Limb (tissue), 2 donors: ENCODE results near the gene BTNL9.
"Not testable (repeated sequence)": the region's sequence is repeated elsewhere in the genome, so short reads cannot be mapped to it uniquely, and the experiment has no call there.

Experiments
- DNase-seq, 2 donors: peaks; one replicate each; pipeline ENCODE4 v3.0.0-alpha.2; 2016; ENCODE audit errors: extremely low spot score in 2 of 2

BTNL9 gene

DNA sequence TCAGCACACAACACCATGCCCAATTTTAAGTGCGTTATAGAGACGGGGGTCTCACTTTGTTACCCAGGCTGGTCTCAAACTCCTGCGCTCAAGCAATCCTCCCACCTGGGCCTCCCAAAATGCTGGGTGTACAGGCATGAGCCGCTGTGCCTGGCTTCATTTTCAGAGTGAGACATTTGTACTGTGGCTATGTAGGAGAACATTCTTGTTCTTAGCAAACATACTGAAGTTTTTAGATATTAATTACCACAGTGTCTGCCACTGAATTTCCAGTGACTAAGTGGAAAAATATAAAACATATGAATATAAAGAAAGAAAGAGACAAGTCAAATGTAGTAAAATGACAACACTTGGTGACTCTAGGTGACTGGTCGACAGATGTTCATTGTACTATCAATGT is 20.9 kb downstream of the BTNL9 start:
- DNase-seq, result no peak

DNA sequence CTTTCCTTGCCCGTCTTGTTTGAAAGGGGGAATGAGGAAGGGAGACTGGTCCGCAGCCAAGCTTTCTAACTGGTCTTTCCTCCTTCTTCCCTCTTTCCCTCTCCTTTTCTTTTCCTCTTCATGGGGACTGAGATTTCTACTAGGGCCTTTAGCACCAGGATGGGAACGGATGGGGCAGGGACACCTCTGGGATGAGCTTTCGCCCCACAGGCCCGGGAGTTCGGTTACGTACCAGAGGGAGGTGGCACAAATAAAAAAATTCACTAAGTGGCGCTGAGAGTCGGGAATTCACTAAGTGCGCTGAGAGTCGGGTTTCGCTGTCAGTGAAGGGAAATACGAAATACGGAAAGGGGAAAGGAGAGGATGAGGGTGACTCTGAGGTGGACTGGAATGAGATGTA is 21.6 kb downstream of the BTNL9 start:
- DNase-seq, result no peak

DNA sequence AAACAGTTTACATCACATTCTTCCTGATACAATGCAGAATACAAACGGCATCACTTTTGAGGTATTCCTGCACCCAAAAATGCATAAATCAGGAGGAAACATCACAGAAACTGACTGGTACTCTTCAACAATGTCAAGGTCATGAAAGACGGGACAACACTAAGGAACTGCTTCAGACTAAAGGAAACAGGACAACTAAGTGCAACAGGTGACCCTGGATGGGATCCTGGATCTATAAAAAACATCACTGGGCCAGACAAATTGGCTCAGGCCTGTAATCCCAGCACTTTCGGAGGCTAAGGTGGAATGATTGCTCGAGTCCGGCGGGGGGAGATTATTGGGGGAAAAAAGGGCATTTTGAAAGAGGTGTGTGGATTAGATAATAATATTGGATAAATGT is 22.6 kb downstream of the BTNL9 start:
- no peak for DNase-seq

DNA sequence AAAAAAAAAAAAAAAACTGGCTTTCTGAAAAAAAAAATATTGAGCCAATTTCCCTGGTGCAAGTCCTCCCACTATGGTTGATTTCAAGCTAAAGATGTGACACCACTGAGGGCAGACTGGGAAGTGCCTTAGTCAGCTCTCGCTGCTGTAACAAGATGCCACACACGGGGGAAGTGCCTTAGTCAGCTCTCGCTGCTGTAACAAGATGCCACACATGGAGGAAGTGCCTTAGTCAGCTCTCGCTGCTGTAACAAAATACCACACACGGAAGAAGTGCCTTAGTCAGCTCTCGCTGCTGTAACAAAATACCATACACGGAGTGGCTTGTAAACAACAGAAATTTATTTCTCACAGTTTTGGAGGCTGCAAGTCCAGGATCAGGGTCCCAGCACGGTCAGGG is 23.4 kb downstream of the BTNL9 start:
- no peak for DNase-seq

DNA sequence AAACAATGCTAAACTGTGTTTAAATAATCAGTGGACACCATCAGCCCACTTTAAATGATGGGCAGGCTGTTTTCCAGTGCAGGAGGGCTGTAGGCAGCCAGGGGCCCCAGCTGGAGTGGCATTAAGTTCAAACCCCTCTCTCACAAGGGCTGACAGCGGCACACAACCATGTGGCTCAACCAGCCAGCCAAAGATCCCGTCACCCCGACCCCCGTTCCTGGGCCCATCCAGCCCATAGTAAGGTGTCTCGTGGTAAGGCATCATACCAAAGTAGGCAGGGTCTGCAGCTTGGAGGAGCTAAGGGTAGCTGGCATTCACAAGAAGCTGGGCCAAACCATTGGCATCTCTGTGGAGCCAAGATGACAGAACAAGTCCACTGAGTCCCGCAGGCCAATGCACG is 24.9 kb downstream of the BTNL9 start:
- no peak for DNase-seq

DNA sequence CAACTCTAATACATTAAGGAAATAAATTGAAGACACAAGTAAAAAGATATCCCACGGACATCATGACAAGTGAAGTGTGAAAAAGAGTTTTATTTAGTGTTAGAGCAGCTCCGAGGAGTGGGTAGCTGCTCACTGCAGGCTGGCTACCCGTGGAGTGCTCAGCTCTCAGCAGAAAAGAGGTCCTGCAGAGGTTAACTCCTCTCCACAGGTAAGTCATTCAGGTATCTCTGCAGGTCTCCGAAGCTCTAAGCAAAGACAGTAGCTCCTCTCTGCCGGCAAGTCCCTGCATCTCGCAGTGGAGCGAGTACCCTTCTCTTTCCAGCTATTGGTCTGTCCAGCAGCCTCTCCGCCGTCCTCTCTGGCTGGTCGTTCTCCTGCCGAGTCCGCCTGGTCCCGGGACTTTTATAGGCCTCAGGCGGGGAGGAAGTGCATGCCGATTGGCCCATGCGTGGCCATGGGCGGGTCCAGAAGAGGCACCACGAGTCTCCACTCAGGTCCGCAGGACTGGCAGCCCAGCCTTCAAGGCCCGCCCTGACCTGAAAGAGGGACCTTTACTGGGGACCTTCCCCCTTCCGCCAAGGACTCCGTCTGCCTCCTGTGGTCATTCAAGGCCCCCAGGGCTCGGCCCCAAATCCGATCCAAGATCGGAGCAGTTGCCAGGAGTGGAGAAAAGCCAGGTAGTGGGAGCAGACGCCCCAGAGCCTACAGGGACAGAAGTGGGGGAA is 29.9 kb downstream of the BTNL9 start:
- DNase-seq, result no peak

DNA sequence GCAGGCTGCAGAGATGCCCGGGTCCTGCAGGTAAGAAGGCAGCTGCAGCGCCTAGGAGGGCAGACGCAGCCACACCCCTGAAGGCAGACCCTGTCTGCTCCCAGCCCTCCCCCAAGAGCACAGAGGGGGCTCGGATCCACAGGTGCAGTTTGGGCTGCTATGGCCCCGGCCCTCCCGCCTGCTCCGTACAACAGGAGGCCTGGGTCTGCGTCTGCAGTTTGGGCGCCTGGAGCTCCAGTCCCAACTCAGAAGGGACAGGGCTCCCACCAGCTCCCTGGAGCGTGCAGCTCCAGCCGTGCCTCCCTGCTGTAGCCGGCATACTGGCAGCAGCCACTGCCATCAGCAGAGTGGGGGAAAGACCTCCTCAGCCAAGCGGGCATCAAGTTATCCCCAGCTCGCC is 30.5 kb downstream of the BTNL9 start:
- DNase-seq, result no peak

DNA sequence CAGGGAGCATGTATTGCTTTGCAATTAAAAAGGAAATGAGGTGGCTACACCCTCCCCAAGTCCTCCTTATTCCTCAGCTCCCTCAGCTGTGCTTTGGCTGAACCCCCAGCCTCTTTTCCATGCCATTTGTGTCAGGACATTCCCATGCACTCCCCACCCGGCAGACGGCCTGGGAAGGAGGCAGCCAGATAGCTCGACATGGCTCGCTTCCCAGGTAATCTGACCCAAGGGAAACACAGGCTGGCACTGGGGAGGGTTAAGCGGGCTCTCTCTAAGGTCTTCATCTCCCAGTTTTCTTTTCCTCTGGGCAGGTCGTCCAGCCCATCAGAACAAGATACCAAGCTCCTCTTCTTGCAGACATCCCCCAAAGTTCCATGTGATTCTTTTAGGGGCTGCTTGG is 31.2 kb downstream of the BTNL9 start:
- no peak for DNase-seq

DNA sequence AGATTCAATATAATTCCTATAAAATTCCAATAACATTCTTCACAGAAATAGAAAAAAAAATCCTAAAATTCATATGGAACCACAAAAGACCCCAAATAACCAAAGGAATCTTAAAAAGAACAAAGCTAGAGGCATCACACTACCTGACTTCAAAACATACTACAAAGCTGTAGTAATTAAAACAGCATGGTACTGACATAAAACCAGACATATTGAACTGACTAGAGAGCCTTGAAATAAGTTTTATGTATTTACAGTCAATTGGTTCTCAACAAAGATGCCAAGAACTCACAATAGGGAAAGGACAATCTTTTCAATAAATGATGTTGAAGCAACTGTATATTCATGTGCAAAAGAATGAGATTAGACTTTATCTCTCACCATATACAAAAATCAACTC is 36.9 kb downstream of the BTNL9 start:
- no peak for DNase-seq

DNA sequence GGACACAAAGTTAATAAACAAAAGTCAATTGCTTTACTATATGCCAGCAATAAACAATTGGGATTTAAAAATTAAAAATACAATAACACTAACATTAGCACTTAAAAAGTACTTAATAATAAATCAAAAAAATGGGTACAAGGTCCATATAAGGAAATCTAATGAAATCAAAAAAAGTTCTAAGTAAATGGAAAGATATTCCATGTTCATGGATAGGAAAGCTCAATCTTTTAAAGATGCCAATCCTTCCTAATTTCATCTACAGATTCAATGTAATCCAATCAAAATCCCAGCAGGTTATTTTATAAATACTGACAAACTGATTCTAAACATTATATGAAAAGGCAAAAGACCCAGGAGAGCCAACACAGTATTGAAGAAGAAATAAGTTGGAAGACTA is 41.9 kb downstream of the BTNL9 start:
- DNase-seq, result no peak

DNA sequence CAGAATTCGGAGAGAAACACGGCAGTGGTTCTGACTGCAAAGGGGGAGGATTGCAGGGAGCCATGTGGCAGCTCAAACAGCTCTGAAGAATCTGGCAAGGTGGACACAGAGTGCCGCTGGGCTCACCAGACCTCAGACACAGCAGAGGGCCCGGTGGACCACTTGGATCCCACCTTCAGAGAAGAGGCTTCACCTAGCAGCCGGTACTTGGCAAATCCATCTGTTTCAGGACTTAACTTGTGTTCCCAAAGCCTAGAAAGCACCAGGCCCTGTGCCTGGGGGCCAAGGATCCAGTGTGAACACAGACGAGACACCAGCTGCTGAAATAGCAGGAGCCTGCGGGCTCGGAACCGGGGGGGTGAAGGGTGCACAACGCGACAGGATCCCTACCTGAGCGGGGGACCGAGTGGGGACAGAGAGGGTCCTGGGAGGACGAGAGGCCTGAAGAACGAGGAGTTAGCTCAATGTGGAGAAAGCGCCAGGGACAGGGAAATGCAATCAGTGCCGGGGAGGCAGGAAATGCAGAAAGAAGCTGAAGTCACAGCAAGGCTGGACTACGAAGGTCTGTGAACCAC is 44.6 kb downstream of the BTNL9 start:
- DNase-seq, result no peak

DNA sequence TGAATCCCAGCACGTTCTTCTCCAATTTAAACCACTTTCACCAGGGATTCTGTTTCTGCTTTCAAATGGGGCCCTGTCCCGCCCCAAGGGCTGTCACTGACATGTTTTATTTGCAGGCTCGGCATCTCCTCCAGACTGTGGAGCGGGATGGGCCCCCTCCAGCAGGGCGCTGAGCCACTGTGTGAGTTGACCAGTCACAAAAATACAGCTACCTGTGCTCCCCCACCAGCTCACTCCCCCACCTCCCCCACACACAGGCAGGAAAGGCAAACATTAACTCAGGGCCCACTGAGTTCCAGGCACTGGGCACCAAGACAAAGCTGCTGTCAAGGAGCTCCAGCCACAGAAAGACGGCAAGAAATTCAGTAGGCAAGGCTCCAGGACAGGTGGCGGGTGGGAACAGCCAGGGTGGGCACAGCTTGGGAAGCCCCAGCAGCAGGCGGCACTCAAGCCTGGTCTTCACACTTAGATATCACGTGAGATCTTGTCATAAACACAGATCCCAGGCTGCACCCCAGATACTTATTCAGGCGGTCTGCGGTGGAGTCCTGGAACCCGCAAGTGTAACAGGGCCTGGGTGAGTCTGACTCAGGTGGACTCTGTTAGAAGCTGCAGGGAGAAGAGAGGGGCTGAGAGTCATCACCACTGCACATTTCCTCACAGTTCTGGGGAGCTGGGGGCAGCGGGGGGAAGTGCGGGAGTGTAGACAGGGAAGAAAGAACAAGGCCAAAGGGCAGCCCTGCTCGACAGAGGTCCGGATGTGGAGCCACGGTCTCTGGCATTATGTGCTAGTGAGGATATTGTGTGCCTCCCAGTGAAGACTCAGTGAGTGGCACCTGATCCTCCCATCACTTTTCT is 46.2 kb downstream of the BTNL9 start:
- DNase-seq, result no peak

DNA sequence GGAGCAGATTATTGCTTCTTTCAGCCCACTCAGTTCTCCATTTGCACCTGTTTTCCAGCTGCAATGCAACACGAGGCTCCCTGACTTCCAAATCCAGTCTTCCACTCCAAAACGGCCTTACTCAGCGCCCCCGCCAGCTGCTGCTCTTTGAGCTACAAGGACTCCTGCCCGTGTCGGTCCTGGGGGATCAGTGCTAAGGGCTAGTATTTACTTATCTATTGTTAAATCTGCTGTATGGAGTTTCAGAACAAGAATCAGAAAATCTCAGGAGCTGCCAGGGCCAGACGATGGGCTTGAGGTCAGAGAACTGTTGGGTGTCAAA is 46.8 kb downstream of the BTNL9 start:
- no peak for DNase-seq

DNA sequence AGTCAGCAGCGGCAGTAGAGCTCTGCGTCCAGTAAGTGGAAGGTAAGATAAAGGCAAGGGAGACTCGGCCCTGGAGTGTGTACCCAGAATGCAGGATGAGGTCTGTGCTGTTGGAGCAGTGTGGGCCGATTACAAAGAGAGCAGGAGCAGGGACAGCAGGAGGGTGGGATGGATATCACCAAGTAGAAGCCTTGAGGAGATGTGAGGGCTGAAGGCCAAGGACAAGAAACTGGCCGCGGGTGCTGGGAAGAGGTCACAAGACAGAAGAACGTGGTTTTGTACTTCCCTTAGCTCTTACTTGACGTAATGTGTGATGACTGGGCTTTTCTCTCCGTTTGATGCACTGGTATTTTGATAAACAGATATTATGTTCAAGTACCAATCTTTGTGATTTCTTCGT is 47.2 kb downstream of the BTNL9 start:
- DNase-seq, result no peak

DNA sequence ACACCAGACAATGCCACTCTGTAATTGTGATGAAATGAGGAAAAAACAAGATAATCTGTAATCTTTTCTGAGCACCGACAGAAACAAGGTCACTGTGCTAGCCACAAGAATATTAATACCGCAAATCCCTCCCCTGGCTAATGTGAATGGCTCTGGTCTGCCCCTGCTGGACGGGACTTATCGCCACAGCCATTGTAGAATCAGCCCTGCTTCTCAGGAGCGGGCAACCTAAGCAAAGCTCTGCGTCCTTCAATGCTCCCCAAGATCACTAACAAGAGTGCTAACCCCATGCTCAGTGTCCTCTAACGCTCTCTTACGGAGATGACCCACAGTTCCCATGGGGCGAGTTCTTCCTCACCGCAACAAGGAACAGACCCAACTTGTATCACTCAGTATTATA is 48.2 kb downstream of the BTNL9 start:
- DNase-seq, result no peak

DNA sequence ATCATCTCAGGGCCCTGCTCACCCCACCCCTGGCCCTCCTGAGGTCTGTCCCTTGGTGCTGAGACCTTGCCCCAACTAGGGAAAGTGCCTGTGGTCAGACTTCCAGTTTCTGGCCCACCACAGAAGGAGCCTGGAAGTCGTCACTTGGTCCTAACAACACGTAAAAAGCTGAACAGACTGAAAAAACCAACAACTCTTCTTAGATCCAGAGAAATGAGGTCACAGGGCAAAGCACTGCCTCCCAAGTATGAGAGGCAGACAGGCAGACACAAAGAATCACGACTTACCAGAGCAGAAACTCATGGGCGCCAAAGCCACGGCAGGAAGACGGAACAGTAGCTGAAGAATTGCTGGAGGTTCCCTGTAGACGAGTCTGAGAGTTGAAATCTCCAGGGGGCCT is 52.4 kb downstream of the BTNL9 start:
- DNase-seq, result no peak

DNA sequence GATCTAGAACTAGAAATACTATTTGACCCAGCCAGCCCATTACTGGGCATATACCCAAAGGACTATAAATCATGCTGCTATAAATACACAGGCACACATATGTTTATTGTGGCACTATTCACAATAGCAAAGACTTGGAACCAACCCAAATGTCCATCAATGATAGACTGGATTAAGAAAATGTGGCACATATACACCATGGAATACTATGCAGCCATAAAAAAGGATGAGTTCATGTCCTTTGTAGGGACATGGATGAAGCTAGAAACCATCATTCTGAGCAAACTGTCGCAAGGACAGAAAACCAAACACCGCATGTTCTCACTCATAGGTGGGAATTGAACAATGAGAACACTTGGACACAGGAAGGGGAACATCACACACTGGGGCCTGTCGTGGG is 55.1 kb downstream of the BTNL9 start:
- DNase-seq, result not testable (repeated sequence)

DNA sequence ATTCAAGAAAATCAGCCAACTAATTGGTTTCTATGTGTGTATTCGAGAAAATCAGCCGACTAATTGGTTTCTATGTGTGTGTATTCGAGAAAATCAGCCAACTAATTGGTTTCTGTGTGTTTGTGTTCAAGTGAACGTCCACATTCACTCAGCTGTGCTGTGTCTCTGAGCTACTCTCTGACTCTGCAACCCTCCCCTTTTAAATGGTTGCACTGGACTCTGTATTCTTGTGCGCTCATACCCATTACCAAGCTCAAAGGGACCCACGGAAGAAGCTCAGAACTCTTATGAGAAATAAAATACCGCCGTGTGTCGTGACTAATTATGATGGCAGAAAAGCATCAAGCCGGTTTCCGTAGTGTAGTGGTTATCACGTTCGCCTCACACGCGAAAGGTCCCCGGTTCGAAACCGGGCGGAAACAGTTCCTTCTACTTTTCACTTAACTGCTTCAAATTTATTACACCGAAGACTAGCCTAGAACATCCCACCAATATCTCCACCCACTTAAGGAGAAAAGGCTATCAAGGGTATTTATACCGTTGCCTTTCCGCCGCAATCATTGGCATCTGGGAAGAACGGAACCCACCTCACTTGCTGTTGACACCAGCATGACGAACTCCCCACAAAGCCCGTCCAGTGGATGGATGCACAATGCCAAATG is 56.8 kb downstream of the BTNL9 start:
- not testable (repeated sequence) for DNase-seq

DNA sequence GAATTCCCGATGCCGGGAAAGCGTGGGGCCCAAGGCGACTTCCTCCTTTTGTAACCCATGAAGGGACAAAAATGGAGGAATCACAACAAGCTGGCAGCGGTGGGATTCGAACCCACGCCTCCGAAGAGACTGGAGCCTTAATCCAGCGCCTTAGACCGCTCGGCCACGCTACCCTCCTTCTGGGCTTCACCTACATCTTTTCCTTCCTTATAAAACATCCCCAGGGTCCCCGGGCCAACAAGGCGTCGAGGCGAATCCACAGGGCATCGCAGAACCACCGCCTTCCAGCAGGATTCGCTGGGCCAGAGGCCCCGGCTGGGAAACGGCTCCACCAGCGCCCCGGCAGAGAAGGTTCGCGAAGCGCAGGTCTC is 57.3 kb downstream of the BTNL9 start:
- DNase-seq, result not testable (repeated sequence)

DNA sequence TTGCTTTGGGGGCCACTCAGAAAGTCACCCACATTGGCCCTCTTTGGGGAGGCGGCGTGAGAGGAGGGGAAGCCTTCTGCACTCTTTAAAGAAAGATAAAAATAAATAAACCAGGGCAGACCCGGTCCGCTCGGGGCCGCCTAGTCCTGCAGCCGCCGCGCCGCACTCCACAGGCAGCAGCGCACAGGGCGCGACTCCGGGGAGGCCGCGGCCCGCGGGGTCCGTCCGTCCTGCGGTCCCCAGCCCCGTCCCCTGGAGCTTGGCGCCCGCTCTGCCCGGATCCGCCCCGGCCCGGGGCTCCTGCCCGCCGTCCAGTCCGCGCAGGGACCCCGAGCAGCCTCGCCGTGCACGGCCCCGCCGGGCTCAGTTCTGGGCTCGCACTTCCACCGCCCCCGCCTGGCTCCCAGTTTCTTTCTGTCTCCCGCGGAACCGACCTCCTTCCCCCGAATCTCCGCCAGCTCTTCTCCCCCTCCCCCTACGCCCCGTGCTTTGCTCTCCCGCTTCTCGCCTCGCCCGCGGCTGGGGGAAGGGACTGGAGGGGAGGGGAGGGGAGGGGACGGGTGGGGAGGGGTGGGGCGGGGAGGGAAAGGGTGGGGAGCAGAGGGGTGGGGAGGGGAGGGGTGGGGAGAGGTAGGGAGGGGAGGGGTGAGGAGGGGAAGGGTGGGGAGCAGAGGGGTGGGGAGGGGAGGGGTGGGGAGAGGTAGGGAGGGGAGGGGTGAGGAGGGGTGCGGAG is 57.9 kb downstream of the BTNL9 start:
- not testable (repeated sequence) for DNase-seq

DNA sequence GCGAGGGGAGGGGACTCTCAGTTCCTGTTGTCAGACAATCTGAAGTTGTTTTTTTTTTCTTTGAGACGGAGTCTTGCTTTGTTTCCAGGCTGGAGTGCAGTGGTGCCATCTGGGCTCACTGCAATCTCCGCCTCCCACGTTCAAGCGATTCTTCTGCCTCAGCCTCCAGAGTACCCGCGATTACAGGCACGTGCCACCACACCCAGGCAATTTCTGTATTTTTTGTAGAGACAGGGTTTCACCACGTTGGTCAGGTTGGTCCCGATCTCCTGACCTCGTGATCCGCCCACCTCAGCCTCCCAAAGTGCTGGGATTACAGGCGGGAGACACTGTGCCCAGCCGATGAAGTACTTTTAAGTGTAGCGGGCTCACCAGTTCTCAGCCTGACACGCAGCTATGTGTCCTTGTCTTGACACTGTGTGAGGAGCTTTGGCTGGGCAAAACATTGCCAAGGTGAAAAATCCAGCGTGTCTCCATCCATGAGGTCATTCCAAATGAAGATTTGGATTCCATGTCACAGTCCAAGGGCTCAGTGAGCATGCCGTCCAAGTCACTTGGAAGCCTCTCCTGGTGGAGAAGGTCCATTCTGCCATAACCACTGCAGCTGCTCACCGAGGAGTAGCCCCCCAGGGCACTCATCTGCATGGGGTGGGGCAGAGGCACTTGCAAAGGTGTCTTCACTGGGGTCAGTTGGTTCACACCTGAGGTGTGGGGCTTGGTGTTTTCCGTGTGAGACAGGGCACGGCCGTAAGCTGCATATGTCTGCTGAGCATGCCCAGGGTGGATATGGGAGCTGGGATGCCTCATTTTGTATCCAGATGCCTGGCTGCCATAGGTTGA is 58.9 kb downstream of the BTNL9 start:
- no peak for DNase-seq
